GM18508 (cell line): ENCODE results near the gene TP53BP1.

Experiments
- ATAC-seq: cut with Tn5 transposase; IDR thresholded peaks from one replicate; pipeline ENCODE4 v1.9.1; 2021; ENCODE audit warnings: moderate number of reproducible peaks; ENCODE audit not compliant: insufficient read depth, unreplicated experiment

The TP53BP1 gene

DNA sequence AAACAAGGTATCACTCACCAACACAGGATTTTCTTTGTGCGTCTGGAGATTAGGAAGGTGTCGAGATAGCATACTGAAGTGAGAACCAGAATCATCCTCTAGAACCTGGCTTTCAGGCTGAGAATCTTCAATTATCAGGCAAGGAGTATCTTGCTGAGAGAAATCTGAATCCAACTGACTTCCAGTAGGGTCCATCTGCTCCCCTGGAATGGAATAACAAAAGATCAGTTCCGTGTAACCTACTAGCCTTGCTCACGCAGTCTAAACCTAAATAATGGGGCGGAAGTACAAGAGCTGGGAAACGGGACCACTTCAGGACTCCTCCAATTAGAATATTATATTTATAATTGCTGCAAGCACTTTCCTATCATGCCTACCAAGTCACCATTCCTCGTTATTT, 690 bp downstream of the TP53BP1 start:
- ATAC-seq, result no peak

DNA sequence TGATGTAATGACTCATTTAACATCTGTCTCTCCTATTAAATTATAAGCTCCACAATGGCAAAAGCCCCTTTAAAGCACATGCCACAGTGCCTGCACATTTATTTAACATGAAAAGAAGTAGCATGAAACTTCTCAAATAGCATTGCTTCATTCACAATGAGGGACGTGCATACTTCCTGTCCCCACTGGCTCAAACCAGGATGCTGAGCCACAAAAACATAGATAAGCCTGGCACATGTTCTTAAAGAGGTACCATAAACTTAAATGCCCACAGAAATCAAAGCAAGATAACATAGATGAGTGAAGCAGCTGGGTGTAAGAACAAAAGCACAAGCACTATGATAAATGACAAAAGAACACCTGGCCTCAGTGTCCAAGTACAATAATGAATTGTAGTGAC, 3.8 kb downstream of the TP53BP1 start:
- ATAC-seq, result no peak

GRCh38 chr15:43488790-43489189, 4.2 kb downstream of the TP53BP1 start:
- ATAC-seq, result no peak

DNA sequence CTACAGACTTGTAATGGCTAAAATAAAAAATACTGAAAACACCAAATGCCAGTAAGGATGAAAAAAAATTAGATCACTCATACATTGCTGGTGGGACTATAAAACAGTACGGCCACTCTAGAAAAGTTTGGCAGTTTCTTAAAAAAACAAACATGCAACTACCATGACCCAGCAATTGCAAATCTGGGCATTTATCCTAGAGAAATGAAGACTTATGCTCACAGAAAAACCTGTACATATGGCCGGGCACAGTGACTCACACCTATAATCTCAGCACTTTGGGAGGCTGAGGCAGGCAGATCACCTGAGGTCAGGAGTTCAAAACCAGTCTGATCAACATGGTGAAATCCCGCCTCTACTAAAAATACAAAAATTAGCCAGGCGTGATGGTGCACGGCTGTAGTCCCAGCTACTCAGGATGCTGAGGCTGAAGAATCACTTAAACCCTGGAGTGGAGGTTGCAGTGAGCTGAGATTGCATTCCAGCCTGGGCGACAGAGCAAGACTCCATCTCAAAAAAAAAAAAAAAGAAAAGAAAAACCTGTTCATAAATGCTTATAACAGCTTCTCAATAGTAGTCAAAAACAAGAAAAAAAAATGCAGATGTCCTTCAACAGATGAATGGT, 5.6 kb downstream of the TP53BP1 start:
- ATAC-seq, result no peak

- no peak for ATAC-seq
These were observed 8.5 kb downstream of the TP53BP1 start for GRCh38 chr15:43484455-43484854.

GRCh38 chr15:43483297-43484128, 9.4 kb downstream of the TP53BP1 start:
- ATAC-seq, result no peak

DNA sequence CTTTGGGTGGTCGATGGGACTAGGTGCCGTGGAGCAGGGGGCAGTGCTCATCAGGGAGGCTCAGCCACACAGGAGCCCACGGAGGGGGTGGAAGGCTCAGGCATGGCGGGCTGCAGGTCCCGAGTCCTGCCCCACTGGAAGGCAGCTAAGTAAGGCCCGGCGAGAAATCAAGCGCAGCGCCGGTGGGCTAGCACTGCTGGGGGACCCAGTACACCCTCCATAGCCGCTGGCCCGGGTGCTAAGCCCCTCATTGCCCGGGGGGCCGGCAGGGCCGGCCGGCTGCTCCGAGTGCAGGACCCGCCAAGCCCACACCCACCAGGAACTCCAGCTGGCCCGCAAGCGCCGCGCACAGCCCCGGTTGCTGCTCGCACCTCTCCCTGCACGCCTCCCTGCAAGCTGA, 19.1 kb downstream of the TP53BP1 start:
- no peak for ATAC-seq

DNA sequence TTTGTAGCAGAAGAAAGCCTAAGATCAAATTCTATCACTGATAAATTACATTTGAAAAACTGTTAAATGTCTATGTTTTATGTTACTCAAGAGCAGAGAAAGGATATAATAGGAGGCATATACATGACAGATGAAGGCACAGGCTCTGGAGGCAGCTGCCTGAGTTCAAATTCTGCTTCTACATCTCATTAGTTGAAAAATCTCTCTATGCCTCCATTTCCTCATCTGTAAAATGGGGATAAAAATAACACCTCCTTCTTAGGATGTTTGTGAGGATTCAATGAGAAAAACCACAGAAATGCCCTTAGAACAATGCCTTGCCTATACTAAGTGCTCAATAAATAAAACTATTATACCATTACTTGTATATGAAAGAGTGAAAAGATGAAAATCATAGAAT, 21.0 kb downstream of the TP53BP1 start:
- ATAC-seq, result no peak

DNA sequence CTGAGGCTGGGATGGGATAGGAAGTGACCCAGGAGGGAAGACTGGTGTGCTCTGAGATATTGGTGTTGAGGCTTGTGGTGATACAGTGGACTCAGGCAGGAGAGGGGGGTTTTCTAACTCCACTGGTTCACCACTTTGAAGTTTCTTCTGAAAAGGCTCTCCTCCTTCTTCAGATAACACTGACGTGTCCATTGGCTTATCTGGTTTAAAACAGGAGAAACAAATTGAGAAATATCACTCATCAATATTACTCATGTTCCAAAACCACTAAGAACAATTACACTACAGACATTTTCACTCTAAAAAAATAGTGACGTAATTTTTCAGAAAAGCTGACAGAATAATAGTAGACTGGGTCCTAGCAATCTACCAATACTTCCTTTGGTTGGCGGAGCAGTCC, 23.1 kb downstream of the TP53BP1 start:
- no peak for ATAC-seq

DNA sequence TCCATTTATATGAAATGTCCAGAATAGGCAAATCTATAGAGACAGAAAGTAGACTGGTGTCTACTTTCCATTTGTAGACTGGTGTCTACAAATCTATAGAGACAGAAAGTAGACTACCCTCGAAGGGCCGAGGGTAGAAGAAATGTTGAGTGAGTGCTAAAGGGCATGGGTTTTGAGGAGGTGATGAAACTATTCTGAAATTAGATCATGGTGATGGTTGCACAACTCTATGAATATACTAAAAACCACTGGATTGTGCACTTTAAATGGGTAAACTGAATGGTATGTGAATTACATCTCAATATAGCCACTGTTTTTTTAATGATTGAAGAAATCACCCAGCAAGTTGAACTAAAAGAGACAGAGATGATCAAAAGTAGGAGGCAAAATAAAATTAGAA, 27.9 kb downstream of the TP53BP1 start:
- no peak for ATAC-seq

DNA sequence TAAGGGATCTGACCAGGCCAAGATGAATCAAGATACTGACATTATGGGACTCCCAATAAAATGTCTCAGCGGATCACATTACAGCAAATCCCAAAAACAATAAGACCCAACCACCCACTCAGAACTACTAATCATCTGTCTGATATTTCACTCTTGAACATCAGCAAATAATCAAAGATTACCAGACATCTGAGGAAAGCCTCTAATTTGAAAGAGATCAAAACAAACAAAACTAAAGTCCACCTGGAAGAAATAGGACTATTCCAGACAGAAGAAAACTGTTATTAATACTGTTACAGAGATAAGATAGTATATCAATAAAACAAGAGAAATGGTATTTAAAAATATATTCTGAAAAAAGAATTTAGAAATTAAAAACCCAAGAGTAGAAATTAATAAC, 29.0 kb downstream of the TP53BP1 start:
- no peak for ATAC-seq

DNA sequence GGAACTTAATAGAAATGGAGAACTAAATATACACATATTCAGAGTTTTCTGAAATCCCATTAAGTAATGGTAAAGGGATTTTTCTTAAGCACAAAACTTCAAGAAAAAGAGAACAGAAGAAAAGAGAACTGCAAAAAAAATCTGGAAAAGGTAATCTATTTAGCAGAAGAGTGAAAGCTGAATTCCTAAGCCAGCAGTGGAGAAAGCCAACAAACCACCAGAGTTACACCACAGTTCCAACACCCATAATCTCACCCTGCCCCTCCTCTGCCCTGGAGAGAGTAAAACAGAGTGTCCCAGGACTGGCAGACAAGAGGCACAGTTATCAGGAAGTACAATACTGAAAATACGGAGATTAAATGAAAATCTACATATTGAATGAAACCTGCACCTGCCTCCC, 29.4 kb downstream of the TP53BP1 start:
- ATAC-seq, result no peak

DNA sequence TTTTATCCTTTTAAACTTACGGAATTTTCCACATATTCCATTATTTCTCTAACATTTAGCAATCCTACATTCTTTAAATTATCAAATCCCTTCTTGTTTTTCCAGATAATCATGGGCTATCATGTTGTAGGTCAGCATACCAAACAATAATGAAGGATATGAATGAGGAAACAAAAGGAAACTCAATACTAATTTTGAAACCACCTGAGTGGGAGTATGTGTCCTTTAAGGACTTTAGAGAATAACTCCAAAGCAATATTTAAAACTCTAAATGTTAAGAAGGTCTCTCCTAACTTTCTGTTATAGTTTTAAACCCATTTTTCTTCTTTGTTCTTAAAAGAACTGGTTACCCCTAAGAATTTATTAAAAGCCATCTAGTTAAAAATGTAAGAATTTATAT, 43.0 kb downstream of the TP53BP1 start:
- no peak for ATAC-seq

DNA sequence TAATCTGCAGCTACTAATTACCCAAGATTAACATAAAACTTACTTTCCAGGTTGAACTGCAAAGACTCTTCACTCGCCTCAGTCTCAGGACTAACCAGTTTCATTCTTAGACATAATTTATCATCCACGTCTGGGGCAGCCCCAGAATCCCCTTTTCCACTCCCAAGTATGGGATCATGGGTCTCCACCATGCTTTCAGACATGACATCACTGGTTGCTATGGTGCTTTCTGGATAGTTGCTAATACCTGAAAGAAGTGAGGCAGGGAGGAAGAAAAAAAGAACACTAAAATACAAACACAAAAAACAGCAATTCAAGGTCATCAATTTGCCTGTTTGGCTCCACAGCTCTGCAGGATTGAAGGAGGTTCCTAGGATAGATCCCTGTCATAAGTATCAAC, 46.6 kb downstream of the TP53BP1 start:
- ATAC-seq, result no peak

- no peak for ATAC-seq
These were observed 51.6 kb downstream of the TP53BP1 start for GRCh38 chr15:43441316-43441715.

DNA sequence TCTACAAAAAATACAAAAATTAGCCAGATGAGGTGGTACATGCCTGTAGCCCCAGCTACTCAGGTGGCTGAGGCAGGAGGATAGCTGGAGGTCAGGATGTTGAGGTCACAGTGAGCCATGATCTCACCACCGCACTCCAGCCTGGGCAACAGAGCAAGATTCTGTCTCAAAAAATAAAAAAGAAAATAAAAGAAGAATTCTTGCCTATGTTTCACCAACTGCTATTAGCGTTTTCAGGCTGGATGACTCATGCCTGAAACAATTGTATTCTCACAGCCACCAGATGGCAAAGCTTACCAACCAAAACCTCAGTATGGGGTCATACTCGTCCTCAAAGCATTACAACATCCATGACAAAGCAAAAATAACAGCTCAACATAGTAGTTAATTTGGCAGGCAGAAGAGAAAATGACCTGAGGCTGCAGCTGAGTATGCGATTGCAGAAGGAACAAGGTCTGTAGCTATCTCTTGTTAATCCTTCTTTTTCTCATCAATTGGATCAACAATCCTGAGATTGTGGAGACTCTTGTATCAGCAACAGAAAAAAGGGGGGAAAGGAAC, 52.2 kb downstream of the TP53BP1 start:
- ATAC-seq, result no peak

- ATAC-seq, result no peak
These were observed 53.7 kb downstream of the TP53BP1 start for GRCh38 chr15:43439268-43439667.

- no peak for ATAC-seq
These were observed 56.6 kb downstream of the TP53BP1 start for GRCh38 chr15:43436395-43436794.

GRCh38 chr15:43434446-43434845, 58.5 kb downstream of the TP53BP1 start:
- ATAC-seq, result no peak

DNA sequence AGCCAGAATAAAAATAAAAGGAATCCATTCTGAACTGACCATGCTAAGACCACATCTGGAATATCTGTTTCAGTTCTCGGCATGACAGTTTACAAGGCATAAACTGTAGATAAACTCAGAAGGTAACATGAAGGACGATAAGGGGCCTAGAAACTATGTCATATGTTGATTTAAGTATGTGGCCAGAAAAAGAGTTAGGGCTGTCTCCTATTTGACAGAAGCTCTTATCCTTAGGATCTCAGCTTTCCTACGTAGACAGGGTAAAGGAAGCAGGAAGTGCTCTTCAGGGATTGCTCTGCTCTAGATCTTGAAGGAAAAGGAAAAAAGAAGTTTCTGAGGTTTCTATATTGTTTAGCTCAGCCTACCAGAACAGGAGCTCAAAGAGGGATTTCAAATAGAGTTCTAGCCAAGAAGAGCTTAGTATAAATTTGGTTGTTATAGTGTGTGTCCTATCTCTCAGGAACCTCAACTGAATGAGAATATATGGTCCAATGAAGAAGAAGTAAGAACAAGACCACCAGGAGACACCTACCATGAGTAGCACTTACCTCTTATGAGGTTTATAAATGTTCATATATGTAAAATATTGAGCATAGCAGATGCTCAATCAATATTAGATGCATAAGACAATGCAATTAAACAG, 59.2 kb downstream of the TP53BP1 start:
- no peak for ATAC-seq

GRCh38 chr15:43433165-43433564, 59.8 kb downstream of the TP53BP1 start:
- no peak for ATAC-seq
